Vagina (tissue), 2 donors: ENCODE measurements around the gene EEF1AKMT3.

Experiments
- POLR2A ChIP-seq, 2 donors: fragments of 450-650 bp; IDR thresholded peaks; one replicate each; pipeline ENCODE4 v1.6.1; 2017; ENCODE audit warnings: antibody characterized with exemption in 2 of 2, mild to moderate bottlenecking in 2 of 2, moderate library complexity in 2 of 2
- TF ChIP-seq, protein P1 (sequence below), 3 experiments: fragments of 450-650 bp in 2 of 3; fragments of 200-600 bp in 1 of 3; sonication (generic) in 1 of 3; IDR thresholded peaks; one replicate each; pipeline ENCODE4 v1.5.1; 2017 to 2019; ENCODE audit warnings: antibody characterized with exemption in 3 of 3, mild to moderate bottlenecking in 2 of 3, moderate library complexity in 2 of 3

DNA sequence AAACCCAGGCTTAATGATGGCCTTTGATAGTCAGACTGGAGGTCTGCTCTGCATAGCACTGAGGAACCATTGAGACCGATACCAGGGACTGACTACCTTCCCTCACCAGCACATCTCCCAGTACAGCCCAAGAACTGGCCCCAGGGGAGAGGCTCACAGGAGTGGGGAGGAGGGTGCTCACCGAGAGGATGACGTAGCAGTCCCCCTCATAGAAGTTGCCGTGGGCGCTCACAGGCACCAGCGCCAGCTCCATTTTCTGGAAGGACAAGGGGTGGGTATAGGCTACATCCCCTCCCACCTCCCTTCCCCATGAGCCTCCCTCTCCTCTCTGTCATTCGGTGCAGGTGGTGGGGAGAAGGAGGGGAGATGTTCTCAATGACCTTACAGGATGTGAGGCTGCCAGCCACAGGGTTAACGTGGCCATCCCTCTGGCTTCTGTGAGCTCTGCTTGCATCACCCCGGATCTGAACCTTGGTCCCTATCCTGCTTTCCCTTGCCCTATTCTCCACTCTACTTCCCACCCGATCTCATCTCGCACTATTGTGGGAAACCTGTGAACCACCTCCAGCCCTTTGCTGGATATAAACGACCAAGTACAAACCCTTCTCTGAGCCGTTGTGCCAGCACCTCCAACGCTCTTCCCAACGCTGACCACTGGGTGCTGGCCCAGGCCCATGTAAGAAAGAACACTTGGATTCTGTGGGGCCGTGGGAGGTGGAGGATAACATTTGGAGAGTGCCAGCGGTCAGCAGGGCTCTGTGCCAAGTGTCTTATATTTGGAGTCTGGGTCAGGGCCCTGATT lies 41.8 kb downstream of the EEF1AKMT3 start:
- TF ChIP-seq, protein P1, sequence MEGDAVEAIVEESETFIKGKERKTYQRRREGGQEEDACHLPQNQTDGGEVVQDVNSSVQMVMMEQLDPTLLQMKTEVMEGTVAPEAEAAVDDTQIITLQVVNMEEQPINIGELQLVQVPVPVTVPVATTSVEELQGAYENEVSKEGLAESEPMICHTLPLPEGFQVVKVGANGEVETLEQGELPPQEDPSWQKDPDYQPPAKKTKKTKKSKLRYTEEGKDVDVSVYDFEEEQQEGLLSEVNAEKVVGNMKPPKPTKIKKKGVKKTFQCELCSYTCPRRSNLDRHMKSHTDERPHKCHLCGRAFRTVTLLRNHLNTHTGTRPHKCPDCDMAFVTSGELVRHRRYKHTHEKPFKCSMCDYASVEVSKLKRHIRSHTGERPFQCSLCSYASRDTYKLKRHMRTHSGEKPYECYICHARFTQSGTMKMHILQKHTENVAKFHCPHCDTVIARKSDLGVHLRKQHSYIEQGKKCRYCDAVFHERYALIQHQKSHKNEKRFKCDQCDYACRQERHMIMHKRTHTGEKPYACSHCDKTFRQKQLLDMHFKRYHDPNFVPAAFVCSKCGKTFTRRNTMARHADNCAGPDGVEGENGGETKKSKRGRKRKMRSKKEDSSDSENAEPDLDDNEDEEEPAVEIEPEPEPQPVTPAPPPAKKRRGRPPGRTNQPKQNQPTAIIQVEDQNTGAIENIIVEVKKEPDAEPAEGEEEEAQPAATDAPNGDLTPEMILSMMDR (IDR thresholded peaks at IDR 0.05): no peak
- TF ChIP-seq POLR2A (IDR thresholded peaks at IDR 0.05): no peak
